WTC11 (cell line): ENCODE measurements around the gene SUCLG2. TPM values are rescaled to one million over a fixed set of nuclear protein-coding genes. Genes with fewer than 3 reads are reported as not detected.

Source experiments
- ATAC-seq: fragments of 200-7000 bp; cut with Tn5 transposase; 2 replicates; pipeline ENCODE4 v1.10.0; 2021; ENCODE audit warnings: mild to moderate bottlenecking, moderate library complexity
- CTCF ChIA-PET: fragments of 300-600 bp; sonication (Branson Sonifier 250); formaldehyde crosslinking; loops from one replicate; lab custom pipeline; 2021; ENCODE audit warnings: antibody characterized with exemption; lab: Charles Lee
- POLR2A ChIA-PET: fragments of 350-600 bp; sonication (Branson Sonifier 250); formaldehyde crosslinking; loops from one replicate; lab custom pipeline; 2021; ENCODE audit warnings: antibody characterized with exemption; lab: Charles Lee
- DNase-seq: peaks from one replicate; pipeline ENCODE4 v3.0.0; 2021; ENCODE audit warnings: low spot score
- H3K27ac Mint-ChIP-seq: 2 replicates; pipeline ENCODE4 v1.8.0; 2021; ENCODE audit warnings: mixed read lengths
- H3K27me3 Mint-ChIP-seq: 2 replicates; pipeline ENCODE4 v1.8.0; 2021; ENCODE audit warnings: low read depth, mild to moderate bottlenecking, moderate library complexity, mixed read lengths
- H3K36me3 Mint-ChIP-seq: 2 replicates; pipeline ENCODE4 v1.8.0; 2021; ENCODE audit warnings: mixed read lengths
- H3K4me1 Mint-ChIP-seq: 2 replicates; pipeline ENCODE4 v1.8.0; 2022; ENCODE audit warnings: mixed read lengths
- H3K4me3 Mint-ChIP-seq: 2 replicates; pipeline ENCODE4 v1.8.0; 2021; ENCODE audit warnings: mild to moderate bottlenecking, moderate library complexity, mixed read lengths
- H3K9me3 Mint-ChIP-seq: 2 replicates; pipeline ENCODE4 v1.8.0; 2021; ENCODE audit warnings: mixed read lengths
- AR ChIP-seq: fragments of 250-450 bp; sonication (Bioruptor Pico); IDR thresholded peaks from 2 replicates; pipeline ENCODE4 v1.9.0; 2021; ENCODE audit warnings: mild to moderate bottlenecking
- ATF3 ChIP-seq: sonication (generic); formaldehyde crosslinking; conservative IDR thresholded peaks from 2 replicates; pipeline ENCODE4 v1.8.1; 2022; ENCODE audit warnings: mild to moderate bottlenecking, missing genetic modification reagents
- FOXP4 ChIP-seq: sonication (generic); formaldehyde crosslinking; IDR thresholded peaks from 2 replicates; pipeline ENCODE4 v1.8.0; 2022; ENCODE audit warnings: mild to moderate bottlenecking, missing genetic modification reagents
- GRHL2 ChIP-seq: fragments of 250-450 bp; sonication (Bioruptor Pico); IDR thresholded peaks from 2 replicates; pipeline ENCODE4 v1.8.0; 2022; ENCODE audit warnings: mild to moderate bottlenecking, moderate library complexity; ENCODE audit not compliant: insufficient replicate concordance, severe bottlenecking
- JUN ChIP-seq: sonication (generic); formaldehyde crosslinking; IDR thresholded peaks from 2 replicates; pipeline ENCODE4 v1.8.0; 2023; ENCODE audit warnings: mild to moderate bottlenecking, missing genetic modification reagents
- KAT7 ChIP-seq: sonication (generic); formaldehyde crosslinking; IDR thresholded peaks from 2 replicates; pipeline ENCODE4 v1.8.1; 2023; ENCODE audit warnings: missing genetic modification reagents, mild to moderate bottlenecking, borderline replicate concordance
- MLX ChIP-seq: sonication (generic); formaldehyde crosslinking; IDR thresholded peaks from 2 replicates; pipeline ENCODE4 v1.8.1; 2023; ENCODE audit warnings: mild to moderate bottlenecking, missing genetic modification reagents, moderate library complexity
- NFYB ChIP-seq: sonication (generic); formaldehyde crosslinking; conservative IDR thresholded peaks from 2 replicates; pipeline ENCODE4 v1.8.0; 2022; ENCODE audit warnings: low read depth, missing genetic modification reagents
- NR3C1 ChIP-seq: sonication (generic); formaldehyde crosslinking; conservative IDR thresholded peaks from 2 replicates; pipeline ENCODE4 v1.8.1; 2023; ENCODE audit warnings: low read depth, mild to moderate bottlenecking, missing genetic modification reagents
- OVOL2 ChIP-seq: fragments of 250-450 bp; sonication (Bioruptor Pico); IDR thresholded peaks from 2 replicates; pipeline ENCODE4 v1.9.0; 2021; ENCODE audit warnings: mild to moderate bottlenecking, borderline replicate concordance
- PREB ChIP-seq: sonication (generic); formaldehyde crosslinking; IDR thresholded peaks from 2 replicates; pipeline ENCODE4 v1.8.1; 2022; ENCODE audit warnings: mild to moderate bottlenecking, missing genetic modification reagents, moderate library complexity, borderline replicate concordance
- USF1 ChIP-seq: sonication (generic); formaldehyde crosslinking; IDR thresholded peaks from 2 replicates; pipeline ENCODE4 v1.8.0; 2022; ENCODE audit warnings: mild to moderate bottlenecking, missing genetic modification reagents
- ZNF281 ChIP-seq: sonication (generic); formaldehyde crosslinking; IDR thresholded peaks from 2 replicates; pipeline ENCODE4 v1.8.0; 2023; ENCODE audit warnings: mild to moderate bottlenecking, missing genetic modification reagents
- total RNA-seq: library from RNA; stranded (reverse); gene quantifications from 3 replicates; pipeline ENCODE4 v1.2.3, GENCODE V29; 2021
- TF ChIP-seq, protein P1 (sequence below): sonication (generic); formaldehyde crosslinking; IDR thresholded peaks from 2 replicates; pipeline ENCODE4 v1.8.1; 2023; ENCODE audit warnings: mild to moderate bottlenecking, moderate library complexity, missing genetic modification reagents
- TF ChIP-seq, protein P2 (sequence below): sonication (generic); formaldehyde crosslinking; IDR thresholded peaks from 2 replicates; pipeline ENCODE4 v1.8.0; 2023; ENCODE audit warnings: missing genetic modification reagents, mild to moderate bottlenecking, borderline replicate concordance
- TF ChIP-seq, protein P3 (sequence below): sonication (generic); formaldehyde crosslinking; IDR thresholded peaks from 2 replicates; pipeline ENCODE4 v1.8.1; 2023; ENCODE audit warnings: mild to moderate bottlenecking, missing genetic modification reagents, moderate library complexity

Gene SUCLG2
- total RNA-seq, 1 experiment from 2014 or later, result 39.7 TPM

- Mint-ChIP-seq H3K27ac (no peak overlapping the region), H3K4me1 (peaks cover 17% of the 10 kb centered on the region), H3K36me3 (peaks cover 12% of the 10 kb centered on the region), H3K27me3 (no peaks in the 10 kb centered on the region), H3K9me3 (peaks cover 12% of the 10 kb centered on the region), H3K4me3 (no peak overlapping the region)
- ATAC-seq (no peak), DNase-seq (no peak)
- ChIA-PET CTCF (interaction anchor here (0.5 to 0.7 kb wide), 3 partner anchors 16 to 306 kb away, joined by 3 to 4 read pairs (median 3); no protein-coding TSS in a partner anchor), POLR2A (no interaction called here)
- TF ChIP-seq, protein P1, sequence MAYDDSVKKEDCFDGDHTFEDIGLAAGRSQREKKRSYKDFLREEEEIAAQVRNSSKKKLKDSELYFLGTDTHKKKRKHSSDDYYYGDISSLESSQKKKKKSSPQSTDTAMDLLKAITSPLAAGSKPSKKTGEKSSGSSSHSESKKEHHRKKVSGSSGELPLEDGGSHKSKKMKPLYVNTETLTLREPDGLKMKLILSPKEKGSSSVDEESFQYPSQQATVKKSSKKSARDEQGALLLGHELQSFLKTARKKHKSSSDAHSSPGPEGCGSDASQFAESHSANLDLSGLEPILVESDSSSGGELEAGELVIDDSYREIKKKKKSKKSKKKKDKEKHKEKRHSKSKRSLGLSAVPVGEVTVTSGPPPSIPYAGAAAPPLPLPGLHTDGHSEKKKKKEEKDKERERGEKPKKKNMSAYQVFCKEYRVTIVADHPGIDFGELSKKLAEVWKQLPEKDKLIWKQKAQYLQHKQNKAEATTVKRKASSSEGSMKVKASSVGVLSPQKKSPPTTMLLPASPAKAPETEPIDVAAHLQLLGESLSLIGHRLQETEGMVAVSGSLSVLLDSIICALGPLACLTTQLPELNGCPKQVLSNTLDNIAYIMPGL (CRISPR knock-in tag), result no peak
- TF ChIP-seq NFYB (CRISPR knock-in tag) (no peak), AR (no peak), USF1 (no peak), GRHL2 (CRISPR knock-in tag) (no peak), JUN (no peak), MLX (CRISPR knock-in tag) (no peak), ZNF281 (CRISPR knock-in tag) (no peak), OVOL2 (CRISPR knock-in tag) (no peak), PREB (CRISPR knock-in tag) (no peak), KAT7 (CRISPR knock-in tag) (no peak), ATF3 (CRISPR knock-in tag) (no peak), FOXP4 (CRISPR knock-in tag) (no peak), NR3C1 (CRISPR knock-in tag) (no peak)
- TF ChIP-seq, protein P2, sequence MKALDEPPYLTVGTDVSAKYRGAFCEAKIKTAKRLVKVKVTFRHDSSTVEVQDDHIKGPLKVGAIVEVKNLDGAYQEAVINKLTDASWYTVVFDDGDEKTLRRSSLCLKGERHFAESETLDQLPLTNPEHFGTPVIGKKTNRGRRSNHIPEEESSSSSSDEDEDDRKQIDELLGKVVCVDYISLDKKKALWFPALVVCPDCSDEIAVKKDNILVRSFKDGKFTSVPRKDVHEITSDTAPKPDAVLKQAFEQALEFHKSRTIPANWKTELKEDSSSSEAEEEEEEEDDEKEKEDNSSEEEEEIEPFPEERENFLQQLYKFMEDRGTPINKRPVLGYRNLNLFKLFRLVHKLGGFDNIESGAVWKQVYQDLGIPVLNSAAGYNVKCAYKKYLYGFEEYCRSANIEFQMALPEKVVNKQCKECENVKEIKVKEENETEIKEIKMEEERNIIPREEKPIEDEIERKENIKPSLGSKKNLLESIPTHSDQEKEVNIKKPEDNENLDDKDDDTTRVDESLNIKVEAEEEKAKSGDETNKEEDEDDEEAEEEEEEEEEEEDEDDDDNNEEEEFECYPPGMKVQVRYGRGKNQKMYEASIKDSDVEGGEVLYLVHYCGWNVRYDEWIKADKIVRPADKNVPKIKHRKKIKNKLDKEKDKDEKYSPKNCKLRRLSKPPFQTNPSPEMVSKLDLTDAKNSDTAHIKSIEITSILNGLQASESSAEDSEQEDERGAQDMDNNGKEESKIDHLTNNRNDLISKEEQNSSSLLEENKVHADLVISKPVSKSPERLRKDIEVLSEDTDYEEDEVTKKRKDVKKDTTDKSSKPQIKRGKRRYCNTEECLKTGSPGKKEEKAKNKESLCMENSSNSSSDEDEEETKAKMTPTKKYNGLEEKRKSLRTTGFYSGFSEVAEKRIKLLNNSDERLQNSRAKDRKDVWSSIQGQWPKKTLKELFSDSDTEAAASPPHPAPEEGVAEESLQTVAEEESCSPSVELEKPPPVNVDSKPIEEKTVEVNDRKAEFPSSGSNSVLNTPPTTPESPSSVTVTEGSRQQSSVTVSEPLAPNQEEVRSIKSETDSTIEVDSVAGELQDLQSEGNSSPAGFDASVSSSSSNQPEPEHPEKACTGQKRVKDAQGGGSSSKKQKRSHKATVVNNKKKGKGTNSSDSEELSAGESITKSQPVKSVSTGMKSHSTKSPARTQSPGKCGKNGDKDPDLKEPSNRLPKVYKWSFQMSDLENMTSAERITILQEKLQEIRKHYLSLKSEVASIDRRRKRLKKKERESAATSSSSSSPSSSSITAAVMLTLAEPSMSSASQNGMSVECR (CRISPR knock-in tag), result no peak
- TF ChIP-seq, protein P3, sequence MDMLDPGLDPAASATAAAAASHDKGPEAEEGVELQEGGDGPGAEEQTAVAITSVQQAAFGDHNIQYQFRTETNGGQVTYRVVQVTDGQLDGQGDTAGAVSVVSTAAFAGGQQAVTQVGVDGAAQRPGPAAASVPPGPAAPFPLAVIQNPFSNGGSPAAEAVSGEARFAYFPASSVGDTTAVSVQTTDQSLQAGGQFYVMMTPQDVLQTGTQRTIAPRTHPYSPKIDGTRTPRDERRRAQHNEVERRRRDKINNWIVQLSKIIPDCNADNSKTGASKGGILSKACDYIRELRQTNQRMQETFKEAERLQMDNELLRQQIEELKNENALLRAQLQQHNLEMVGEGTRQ (CRISPR knock-in tag), result no peak
These were observed 36.8 kb upstream of the SUCLG2 start for GRCh38 chr3:67691207-67691606.
